Activated T-cell treated with anti-CD3 and anti-CD28 coated beads, Interleukin-2, amount 50 U/mL, for 4 hours (primary cell): ENCODE data around the gene PCDHGB5. TPM values are rescaled to one million over a fixed set of nuclear protein-coding genes. Genes with fewer than 3 reads are reported as not detected.
"Not testable (repeated sequence)": the region's sequence is repeated elsewhere in the genome, so short reads cannot be mapped to it uniquely, and the experiment has no call there.

Experiments used
- ATAC-seq, 2 donors: fragments of 200-7000 bp; cut with Tn5 transposase; one replicate each; pipeline ENCODE4 v1.10.0; 2021
- DNase-seq: peaks from one replicate; pipeline ENCODE4 v3.0.0-alpha.2; 2020
- H3K27me3 Mint-ChIP-seq: one replicate; pipeline ENCODE4 v1.8.0; 2021; ENCODE audit warnings: low read depth, mixed read lengths
- H3K36me3 Mint-ChIP-seq: one replicate; pipeline ENCODE4 v1.8.0; 2022; ENCODE audit warnings: mixed read lengths; ENCODE audit not compliant: insufficient read depth
- H3K4me1 Mint-ChIP-seq: one replicate; pipeline ENCODE4 v1.8.0; 2021; ENCODE audit warnings: low read depth, mixed read lengths
- H3K4me3 Mint-ChIP-seq: one replicate; pipeline ENCODE4 v1.8.0; 2021; ENCODE audit warnings: mild to moderate bottlenecking, moderate library complexity, mixed read lengths
- H3K9me3 Mint-ChIP-seq: one replicate; pipeline ENCODE4 v1.8.0; 2021; ENCODE audit warnings: mixed read lengths
- total RNA-seq, 3 donors: library from RNA; stranded (reverse); gene quantifications; one replicate each; pipeline ENCODE4 v1.2.1, GENCODE V29; 2021

PCDHGB5 gene
- total RNA-seq, 3 donors from 2014 or later: 0.26 to 0.91 (median 0.27) TPM

GRCh38 chr5:141392429-141393198 is 5.1 kb upstream of the PCDHGB5 start, which contains the start of gene PCDHGA8:
TSS of gene PCDHGA8 (plus strand) at chr5:141392633. CDS start at chr5:141392814, 181 bp downstream.
- DNase-seq: no peak
- Mint-ChIP-seq H3K27me3 (peaks cover 69% of the 10 kb centered on the region), H3K4me3 (no peak within 1 kb of the TSS), H3K9me3 (peaks cover 33% of the 10 kb centered on the region), H3K36me3 (peaks cover 3% of the 10 kb centered on the region), H3K4me1 (no peaks in the 10 kb centered on the region)
- ATAC-seq: no peak

- no peak overlapping the region for H3K4me3 Mint-ChIP-seq
Measured at GRCh38 chr5:141393267-141393666, 4.5 kb upstream of the PCDHGB5 start.

GRCh38 chr5:141394401-141395187 is 3.2 kb upstream of the PCDHGB5 start:
- ATAC-seq, DNase-seq, H3K4me3 Mint-ChIP-seq, H3K4me1 Mint-ChIP-seq, H3K36me3 Mint-ChIP-seq: not testable (repeated sequence)
- peaks cover 65% of the 10 kb centered on the region for H3K27me3 Mint-ChIP-seq
- H3K9me3 Mint-ChIP-seq: peaks cover 33% of the 10 kb centered on the region

More at GRCh38 chr5:141393267-141393666, 4.5 kb upstream of the PCDHGB5 start:
- ATAC-seq (no peak), DNase-seq (no peak)
- Mint-ChIP-seq H3K36me3 (peaks cover 3% of the 10 kb centered on the region), H3K9me3 (peaks cover 33% of the 10 kb centered on the region), H3K27me3 (peaks cover 66% of the 10 kb centered on the region), H3K4me1 (no peaks in the 10 kb centered on the region)

GRCh38 chr5:141398608-141399007 is 861 bp downstream of the PCDHGB5 start:
- DNase-seq: no peak
- Mint-ChIP-seq H3K36me3 (no peaks in the 10 kb centered on the region), H3K4me1 (no peaks in the 10 kb centered on the region), H3K9me3 (peaks cover 26% of the 10 kb centered on the region), H3K27me3 (peaks cover 67% of the 10 kb centered on the region), H3K4me3 (peak overlapping the region; percentile 16)
- no peak for ATAC-seq

- ATAC-seq (no peak), DNase-seq (no peak)
- H3K4me1 Mint-ChIP-seq: no peaks in the 10 kb centered on the region
- no peak overlapping the region for H3K4me3 Mint-ChIP-seq
- H3K36me3 Mint-ChIP-seq: no peaks in the 10 kb centered on the region
- H3K27me3 Mint-ChIP-seq: peaks cover 69% of the 10 kb centered on the region
- peaks cover 18% of the 10 kb centered on the region for H3K9me3 Mint-ChIP-seq
Measured at GRCh38 chr5:141399555-141400258, 2.0 kb downstream of the PCDHGB5 start.

- Mint-ChIP-seq H3K27me3 (peaks cover 74% of the 10 kb centered on the region), H3K36me3 (no peaks in the 10 kb centered on the region), H3K4me1 (no peaks in the 10 kb centered on the region), H3K9me3 (peaks cover 21% of the 10 kb centered on the region), H3K4me3 (peak within 1 kb of the TSS; percentile 65)
- DNase-seq (no peak), ATAC-seq (no peak)
Measured at GRCh38 chr5:141402553-141403243, 5.0 kb downstream of the PCDHGB5 start, which contains the start of gene PCDHGA9. TSS of gene PCDHGA9 (plus strand) at chr5:141402778. CDS start at chr5:141402953, 175 bp downstream.

- H3K4me3 Mint-ChIP-seq: no peak overlapping the region
- H3K36me3 Mint-ChIP-seq: peaks cover 2% of the 10 kb centered on the region
- H3K9me3 Mint-ChIP-seq: peaks cover 25% of the 10 kb centered on the region
- peaks cover 81% of the 10 kb centered on the region for H3K27me3 Mint-ChIP-seq
- ATAC-seq (no peak), DNase-seq (no peak)
- H3K4me1 Mint-ChIP-seq: peaks cover 2% of the 10 kb centered on the region
Measured at GRCh38 chr5:141403387-141403786, 5.6 kb downstream of the PCDHGB5 start.

- peaks cover 22% of the 10 kb centered on the region for H3K9me3 Mint-ChIP-seq
- H3K4me1 Mint-ChIP-seq, DNase-seq: not testable (repeated sequence)
- peak; percentile 61 to 67 for ATAC-seq
- H3K36me3 Mint-ChIP-seq: peaks cover 11% of the 10 kb centered on the region
- peaks cover 82% of the 10 kb centered on the region for H3K27me3 Mint-ChIP-seq
- peak within 1 kb of the TSS; percentile 65 for H3K4me3 Mint-ChIP-seq
Measured at GRCh38 chr5:141407790-141408505, 10.2 kb downstream of the PCDHGB5 start, which contains the start of gene PCDHGB6. TSS of gene PCDHGB6 (plus strand) at chr5:141408021. CDS start at chr5:141408203, 182 bp downstream.

GRCh38 chr5:141409598-141410306 is 12.0 kb downstream of the PCDHGB5 start:
- Mint-ChIP-seq H3K4me3 (no peak overlapping the region), H3K36me3 (peaks cover 15% of the 10 kb centered on the region), H3K4me1 (peaks cover 14% of the 10 kb centered on the region), H3K9me3 (peaks cover 26% of the 10 kb centered on the region), H3K27me3 (peaks cover 82% of the 10 kb centered on the region)
- no peak for DNase-seq
- ATAC-seq: no peak

GRCh38 chr5:141411575-141411974 is 13.8 kb downstream of the PCDHGB5 start:
- H3K9me3 Mint-ChIP-seq: peaks cover 19% of the 10 kb centered on the region
- no peak overlapping the region for H3K4me3 Mint-ChIP-seq
- H3K27me3 Mint-ChIP-seq: peaks cover 78% of the 10 kb centered on the region
- ATAC-seq (no peak), DNase-seq (no peak)
- H3K4me1 Mint-ChIP-seq: peaks cover 14% of the 10 kb centered on the region
- H3K36me3 Mint-ChIP-seq: peaks cover 15% of the 10 kb centered on the region

GRCh38 chr5:141412854-141413539 is 15.2 kb downstream of the PCDHGB5 start, which contains the start of gene PCDHGA10:
TSS of gene PCDHGA10 (plus strand) at chr5:141412987. CDS start at chr5:141413176, 189 bp downstream.
- peaks cover 22% of the 10 kb centered on the region for H3K9me3 Mint-ChIP-seq
- ATAC-seq (peak; percentile 73 to 76), DNase-seq (peak; percentile 38)
- H3K4me3 Mint-ChIP-seq: peak within 1 kb of the TSS; percentile 84
- peaks cover 81% of the 10 kb centered on the region for H3K27me3 Mint-ChIP-seq
- H3K4me1 Mint-ChIP-seq: peaks cover 16% of the 10 kb centered on the region
- peaks cover 18% of the 10 kb centered on the region for H3K36me3 Mint-ChIP-seq

GRCh38 chr5:141413540-141414069 is 15.9 kb downstream of the PCDHGB5 start:
- H3K27me3 Mint-ChIP-seq: peaks cover 81% of the 10 kb centered on the region
- DNase-seq: no peak
- peaks cover 19% of the 10 kb centered on the region for H3K36me3 Mint-ChIP-seq
- peaks cover 24% of the 10 kb centered on the region for H3K9me3 Mint-ChIP-seq
- peak overlapping the region; percentile 84 for H3K4me3 Mint-ChIP-seq
- H3K4me1 Mint-ChIP-seq: peaks cover 16% of the 10 kb centered on the region
- no peak for ATAC-seq
